CD1c-positive myeloid dendritic cell (primary cell): ENCODE results near the gene DNAJC21.

ENCODE experiments used
- DNase-seq: peaks from one replicate; pipeline ENCODE4 v3.0.0-alpha.2; 2016; ENCODE audit errors: extremely low spot score

The DNAJC21 gene

DNA sequence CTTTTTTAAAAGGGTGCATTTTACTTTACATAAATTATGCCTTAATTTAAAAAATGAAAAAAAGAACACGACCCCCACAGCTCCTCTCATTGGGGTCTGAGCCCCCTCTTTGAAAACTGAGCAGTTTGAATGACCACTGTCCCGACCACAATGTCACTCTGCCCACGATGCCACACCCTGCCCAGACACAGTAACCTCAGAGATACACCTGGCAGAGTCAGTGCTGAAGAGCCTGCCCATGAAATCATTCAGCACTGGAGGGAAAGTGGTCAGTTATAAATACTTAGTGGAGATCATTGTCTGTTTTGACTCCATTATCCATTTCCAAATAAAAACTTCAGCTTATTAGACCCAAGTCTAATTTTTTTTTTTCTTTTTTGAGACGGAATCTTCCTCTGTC lies 49.3 kb downstream of the DNAJC21 start:
- DNase-seq: no peak

DNA sequence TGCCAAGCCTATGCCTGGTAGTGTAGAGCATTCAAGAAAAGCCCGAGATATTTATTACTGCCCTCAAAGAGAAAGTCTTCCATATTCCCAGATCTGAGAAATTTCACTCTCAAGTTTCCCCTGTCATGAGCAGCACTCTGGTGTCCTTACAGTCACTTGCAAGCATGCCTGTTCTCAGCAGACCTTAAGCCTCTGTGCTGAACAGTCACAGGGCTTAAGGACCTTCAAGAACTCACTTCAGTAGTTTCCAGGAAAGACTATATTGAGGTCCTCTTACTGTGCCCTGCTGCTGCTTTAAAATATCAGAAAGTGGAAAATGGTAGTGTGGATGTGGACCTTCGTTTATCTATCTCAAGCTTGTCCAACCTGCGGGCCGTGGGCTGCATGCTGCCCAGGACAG lies 53.5 kb downstream of the DNAJC21 start:
- no peak for DNase-seq

DNA sequence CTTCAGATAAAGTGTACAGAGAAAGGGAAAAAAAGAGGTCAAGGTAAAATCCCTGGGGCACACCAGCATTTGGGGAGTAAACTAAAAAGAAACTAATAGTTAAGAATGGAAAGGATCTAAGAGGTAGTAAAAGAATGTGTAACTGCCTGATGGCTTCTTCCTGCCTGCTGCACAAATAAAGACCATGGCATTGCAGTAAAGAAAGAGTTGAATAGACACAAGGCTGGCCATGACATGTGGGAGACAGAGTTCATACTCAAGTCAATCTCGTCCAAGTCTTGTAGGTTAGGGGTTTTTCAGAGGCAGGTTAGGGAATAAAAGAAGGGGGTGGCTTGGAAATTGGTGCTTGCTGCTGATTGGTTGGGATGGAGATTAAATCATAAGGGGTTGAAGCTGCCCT lies 57.6 kb downstream of the DNAJC21 start:
- DNase-seq: no peak

DNA sequence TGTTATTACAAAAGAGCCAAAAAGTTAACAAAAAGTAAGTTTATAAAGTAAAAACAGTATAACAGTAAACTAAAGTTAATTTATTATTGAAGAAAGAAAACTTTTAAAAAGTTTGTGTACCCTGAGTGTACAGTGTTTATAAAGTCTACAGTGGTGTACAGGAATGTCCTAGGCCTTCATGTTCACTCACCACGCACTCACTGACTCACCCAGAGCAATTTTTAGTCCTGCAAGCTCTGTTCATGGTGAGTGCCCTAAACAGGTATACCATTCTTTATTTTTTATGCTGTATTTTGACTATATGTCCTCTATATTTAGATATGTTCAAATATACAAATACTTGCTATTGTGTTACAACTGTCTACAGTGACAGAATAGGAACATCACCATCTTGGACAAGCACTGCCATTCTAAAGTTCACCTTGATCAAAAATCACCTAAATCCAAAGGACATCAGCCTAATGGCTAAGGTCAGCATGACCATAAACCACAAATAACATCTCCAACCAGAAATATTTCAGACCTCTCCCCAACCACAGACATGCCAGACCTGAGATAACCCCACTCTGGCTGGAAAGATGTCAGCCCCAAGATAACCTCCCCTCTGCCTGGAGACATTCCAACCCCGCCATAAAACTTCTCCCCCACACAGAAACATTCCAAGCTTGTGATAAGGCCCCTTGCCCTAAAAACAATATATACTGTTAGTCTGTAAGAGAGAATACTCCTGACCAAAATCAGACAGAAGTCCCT lies 62.3 kb downstream of the DNAJC21 start:
- DNase-seq: no peak

DNA sequence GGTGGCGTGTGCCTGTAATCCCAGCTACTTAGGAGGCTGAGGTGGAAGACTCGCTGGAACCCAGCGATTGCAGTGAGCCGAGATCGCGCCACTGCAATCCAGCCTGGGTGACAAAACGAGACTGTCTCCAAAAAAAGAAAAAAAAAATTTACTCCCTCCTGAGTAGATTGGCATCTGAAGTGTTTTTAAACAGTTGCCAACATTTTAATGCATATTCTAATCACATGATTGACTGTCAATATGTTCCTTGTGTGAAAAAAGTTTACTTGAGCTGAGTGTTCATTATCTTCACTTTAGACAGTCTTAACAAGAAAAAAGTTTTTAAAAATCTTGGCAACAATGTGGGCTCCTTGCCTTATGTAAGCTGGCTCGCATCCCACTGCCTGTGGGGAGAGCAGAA lies 64.6 kb downstream of the DNAJC21 start:
- no peak for DNase-seq

DNA sequence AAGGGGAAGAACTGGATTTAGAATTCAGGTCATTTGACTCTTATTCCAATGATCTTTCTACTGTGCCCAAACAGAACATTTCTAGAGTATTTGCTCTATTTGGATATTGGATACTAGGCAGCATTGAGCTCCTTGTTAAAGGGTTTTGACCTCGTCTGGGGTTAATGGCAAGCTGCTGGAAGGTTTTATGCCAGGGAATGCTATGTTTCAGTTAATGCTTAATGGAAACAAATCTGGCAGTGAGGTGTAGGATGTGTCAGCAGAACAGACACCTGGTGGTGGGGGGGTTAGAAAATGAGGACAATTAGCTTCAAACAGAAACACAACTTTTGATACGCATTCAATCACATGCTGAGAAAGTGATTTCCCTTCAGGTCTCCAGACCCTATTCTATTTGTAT lies 66.9 kb downstream of the DNAJC21 start:
- DNase-seq: no peak

DNA sequence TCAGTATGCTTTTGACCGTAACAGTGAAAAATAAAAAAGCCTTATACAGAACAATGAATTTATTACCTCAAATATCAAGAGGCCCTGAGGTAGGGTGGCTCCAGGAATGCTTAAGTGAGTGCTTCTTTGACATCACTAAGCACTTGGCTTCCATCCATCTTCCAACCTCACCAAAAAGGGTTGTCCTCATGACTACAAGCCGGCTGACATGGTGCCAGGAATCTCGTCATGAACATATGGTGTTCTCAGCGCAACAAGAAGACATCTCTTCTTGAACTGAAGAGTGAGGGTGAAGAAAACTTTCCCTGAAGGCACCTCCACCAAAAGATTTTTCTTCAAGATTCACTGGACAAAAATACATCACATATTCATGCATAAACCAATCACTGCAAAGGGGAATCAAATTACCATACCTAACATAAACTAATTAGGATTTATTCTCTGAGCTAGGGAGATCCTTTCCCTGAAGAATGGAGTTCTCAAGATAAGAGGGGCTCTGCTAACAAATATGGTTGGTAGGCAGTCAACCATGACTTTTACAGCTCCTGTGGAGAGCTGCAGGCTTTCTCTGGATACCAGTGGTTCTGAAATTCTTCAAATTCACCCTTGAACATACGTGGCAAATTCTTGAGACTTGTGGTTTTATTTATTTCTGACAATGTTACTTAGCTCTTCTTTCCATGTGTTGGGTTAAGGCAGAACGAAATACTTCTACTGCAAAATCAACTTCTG lies 68.9 kb downstream of the DNAJC21 start:
- no peak for DNase-seq

DNA sequence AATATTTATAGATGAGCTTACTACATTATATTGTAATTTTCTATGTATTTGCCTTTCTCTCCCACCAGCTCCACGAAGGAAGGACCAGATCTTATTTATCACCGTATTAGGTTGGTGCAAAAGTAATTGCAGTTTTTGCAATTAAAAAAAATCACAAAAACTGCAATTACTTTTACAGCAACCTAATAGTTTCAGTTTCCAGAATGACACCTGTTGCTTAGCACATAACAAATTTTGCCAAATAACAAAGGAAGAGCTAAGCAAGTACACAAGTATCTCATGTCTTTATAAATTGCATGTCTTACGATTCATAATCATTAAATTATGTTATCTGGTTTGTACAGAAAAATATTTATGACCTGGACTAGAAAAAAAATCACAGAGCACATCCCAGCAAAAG lies 72.5 kb downstream of the DNAJC21 start:
- no peak for DNase-seq

DNA sequence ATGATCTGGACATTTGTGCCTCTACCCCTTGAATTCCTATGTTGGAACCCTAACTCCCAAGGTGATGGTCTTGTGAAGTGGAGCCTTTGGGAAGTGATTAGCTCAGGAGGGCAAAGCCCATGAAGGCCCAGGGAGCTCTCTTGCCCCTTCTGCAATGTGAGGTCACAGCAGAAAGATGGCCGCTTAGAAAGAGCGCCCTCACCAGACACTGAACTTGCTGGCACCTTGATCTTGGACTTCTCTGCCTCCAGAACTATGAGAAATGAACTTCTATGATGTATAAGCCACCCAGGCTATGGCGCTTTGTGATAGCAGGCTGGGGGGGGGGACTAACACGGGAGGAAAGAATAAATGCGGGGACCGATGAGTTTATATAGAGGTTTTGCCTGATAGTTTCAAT lies 73.1 kb downstream of the DNAJC21 start:
- DNase-seq: no peak

DNA sequence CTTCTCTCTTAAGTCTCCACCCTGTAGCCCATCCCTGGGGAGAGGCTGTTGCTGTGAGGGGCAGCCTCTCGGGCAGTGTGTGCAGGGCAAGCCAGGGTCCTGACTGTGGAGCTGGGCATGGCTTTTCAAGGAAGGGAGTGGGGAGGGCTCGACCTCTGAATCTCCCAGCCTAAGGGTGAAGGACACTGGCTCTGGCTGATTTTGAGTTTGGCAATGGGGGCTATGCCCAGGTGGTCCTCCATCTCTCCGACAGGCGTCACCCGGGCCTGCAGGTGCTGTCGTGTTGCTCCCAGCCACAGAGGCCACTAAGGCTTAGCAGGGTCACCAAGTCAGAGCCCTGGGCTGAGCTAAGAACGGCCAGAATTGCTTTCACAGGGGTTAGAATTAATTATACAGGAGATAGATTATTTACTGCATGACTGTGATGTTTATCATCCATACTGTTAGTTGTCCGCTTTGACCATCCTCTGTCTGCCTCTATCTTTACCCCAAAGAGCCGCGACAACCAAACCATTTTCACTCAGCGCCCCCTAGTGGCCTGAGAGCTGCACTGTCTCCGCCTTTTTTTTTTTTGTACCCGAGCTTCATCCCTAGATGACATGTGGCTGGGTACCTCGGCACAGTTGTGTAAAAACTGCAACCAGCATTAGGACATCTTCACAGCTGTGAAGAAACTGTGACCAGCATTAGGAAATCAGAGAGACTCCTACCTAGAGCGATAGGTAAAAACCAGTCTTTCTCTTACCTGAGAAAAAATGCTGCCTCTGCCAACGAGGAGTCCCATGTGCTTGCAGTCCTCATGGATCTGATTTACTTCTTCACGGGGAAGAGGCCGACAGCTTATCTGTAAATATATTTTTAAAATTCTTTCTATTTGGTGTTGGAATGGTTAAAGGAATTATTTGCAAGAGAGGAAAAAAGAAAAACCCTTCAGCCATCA lies 73.9 kb downstream of the DNAJC21 start:
- peak; percentile 52 for DNase-seq

DNA sequence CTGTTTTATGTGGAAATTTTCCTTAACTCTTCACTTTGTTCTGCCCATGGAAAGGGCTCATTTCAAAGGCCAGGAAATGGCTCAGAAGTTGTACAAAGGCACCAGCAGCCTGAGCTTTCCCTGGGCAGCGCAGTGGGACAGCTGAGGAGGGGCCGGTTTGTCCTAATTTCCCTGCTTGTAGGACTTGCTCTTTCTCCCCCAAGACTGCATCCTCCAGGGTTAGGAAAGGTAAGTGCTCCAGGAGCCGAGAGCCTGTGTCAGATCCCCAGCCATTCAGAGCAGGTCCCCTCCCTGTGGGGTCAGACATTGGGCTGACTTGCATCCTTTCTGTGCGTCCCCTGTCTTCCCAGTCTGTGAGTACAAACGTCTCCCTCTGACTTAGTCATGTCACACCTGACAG lies 74.8 kb downstream of the DNAJC21 start:
- DNase-seq: no peak

DNA sequence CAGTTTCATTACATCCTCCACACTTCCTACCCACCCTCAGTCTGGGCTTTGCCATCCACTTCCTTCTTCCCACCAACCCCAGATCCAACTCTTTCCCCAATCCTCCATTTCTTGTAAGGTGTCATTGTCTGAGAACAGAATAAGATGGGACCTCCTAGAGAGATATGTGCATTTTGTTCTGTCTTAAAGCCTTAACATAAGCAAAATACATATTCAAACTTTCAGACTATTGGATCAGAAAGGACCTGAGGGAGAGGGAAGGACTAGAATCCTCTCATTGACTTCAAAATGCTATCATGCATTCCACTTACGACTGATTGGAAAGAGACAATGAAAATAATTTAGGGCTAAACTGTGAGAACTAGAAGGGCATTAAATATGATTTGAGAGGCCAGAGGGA lies 75.4 kb downstream of the DNAJC21 start:
- DNase-seq: no peak
